DMS53 treated with DMSO at 0.1 percent for 48 hours (cell line): Measurements from ENCODE around the gene SRGAP3.

Experiments
- DNase-seq: peaks from one replicate; lab custom pipeline; 2025; ENCODE audit not compliant: unreplicated experiment; lab: John Stamatoyannopoulos, UW

The SRGAP3 gene

DNA sequence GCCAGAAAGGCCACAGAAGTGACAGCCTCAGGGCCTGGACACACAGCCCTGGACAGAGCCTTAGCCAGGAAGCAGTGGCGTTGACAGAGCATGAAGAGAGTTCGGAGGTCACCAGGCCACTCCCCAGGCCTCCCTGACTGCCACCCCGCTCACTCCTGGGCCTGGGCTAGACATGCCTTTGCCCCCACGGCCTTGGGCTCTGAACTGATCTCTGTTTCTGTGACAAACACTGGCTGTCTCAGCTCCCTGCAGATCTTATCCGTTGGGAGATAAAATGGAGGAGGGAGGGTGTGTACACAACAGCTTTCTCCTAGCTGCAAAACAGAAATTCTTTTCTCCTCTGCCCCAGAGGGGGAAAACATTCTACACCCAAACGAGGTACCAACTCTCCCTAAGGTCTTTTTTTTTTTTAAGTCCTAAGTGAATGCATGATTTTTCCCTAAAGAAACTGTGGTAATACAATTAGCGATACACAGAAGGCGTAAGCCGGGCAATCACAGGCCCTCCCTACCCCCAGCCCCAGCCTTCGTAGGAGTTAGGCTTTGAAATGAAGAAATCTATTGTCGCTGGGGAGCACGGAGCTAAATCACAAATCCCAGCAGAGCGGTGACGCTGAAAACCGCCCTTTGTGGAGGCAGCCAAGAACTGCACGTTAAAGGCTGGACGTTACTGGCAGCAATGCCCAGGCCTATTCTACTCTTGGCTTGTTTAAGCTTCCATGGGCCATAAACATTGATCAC, 45.0 kb downstream of the SRGAP3 start:
- no peak for DNase-seq

DNA sequence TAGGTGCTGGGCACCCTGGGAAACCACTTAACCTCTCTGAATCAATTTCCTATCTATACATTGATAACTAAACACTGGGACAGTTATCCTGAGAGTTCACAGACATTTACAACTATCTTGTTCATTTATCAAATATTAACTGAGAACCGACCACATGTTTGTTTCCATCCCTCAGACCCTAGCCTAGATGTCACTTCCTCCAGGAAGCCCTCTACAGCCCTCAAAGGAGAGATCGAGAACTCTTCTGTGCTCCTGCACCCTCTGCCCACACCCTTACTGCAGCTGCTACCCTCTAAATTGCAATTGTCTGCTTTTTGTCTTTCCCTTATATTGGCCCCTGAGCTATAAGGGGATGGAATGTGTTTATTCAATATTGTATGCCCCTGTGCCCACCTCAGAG, 46.1 kb downstream of the SRGAP3 start:
- no peak for DNase-seq

DNA sequence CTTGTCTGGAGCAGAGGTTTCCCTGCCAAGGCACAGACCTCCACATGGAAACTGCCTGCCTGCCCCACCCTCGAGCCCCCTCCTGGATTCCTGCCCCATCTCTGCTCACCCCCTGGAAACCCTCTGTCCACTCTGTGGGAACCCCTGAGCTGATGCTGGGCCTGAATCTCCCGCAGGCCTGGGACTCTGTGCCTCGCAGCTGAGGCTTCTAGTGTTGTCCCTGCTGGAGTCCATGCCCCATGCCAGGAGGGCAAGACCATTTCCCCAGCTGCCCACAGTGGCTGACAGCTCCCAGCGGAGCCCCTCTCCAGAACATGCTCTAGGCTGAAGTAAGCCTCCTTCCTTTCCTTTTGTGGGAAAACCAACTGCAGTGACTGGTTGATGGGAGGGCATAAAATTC, 46.9 kb downstream of the SRGAP3 start:
- no peak for DNase-seq

DNA sequence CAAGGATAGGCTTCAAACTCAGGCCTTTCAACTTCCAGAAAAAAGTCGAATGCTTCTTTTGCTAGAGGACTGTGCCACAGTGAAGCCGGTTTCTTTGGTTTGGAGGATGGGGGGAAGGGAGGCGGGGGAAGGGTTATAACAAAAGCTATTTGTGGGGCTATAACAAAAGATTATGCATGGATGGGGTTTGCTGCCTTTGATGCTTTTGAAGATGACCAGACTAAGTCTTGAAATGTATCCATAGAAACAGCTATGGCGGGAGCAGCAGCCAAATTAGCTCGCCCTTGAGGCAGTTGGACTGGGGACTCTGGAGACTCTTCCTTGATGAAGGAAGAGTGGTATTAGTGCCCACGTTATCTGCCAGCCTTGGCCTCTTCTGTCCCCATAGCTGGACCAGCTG, 47.5 kb downstream of the SRGAP3 start:
- DNase-seq: no peak

DNA sequence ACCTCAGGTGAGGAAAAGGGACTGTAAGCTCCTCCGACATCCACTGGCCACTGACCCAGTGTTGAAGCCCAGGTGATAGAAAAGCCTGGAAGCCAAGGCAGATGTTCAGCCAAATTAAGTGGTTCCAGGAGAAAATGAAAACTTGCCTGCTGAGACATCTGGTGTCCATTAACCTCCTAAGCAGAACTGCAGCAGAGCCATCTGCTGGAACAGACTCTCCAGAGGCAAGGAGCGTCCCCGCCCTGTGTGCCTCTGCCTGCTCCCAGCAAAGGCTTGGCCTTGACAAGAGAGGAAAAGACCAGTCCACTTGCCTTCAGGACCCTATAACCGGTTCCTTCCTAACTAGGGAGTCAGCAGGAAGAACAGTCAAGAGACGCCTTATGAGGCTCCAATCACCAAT, 48.2 kb downstream of the SRGAP3 start:
- no peak for DNase-seq

DNA sequence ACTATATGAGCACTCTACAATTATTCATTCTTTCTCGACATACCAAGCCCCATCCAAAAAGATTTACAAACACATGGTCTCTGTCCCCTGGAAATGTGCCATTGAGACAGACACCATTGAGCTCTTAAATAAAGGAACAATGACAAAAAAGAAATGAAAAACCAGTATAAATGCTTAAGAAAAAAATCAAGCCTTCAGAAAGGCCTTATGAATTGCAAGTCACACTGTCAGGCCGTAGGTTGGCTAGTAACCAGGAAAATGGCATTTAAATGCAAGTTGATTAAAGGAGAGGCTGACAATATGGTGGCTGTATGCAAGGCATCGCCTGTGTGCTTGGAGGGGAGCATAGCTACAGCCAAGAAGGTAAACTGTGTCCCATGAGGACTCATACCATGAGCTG, 49.7 kb downstream of the SRGAP3 start:
- no peak for DNase-seq

DNA sequence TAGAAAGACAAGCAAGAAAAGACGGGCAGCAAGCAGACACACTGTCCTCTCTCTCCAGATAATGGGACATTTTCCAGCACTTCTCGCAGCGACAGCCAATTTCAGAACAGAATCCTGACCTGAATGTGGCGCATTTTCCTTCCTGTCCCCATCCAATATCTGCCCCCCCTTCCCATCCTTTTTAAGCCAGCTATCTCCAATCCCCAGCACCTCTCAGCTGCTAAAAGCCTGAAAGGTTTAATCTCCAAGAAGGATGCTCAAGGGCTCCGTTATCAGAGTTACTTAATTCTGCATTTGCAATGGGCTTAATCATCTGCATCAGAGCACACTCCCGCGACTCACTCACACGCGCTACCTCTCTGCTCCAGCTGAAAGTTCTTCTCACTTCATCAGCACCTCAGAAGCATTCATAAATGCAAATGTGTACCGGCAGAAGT, 50.5 kb downstream of the SRGAP3 start:
- DNase-seq: no peak

DNA sequence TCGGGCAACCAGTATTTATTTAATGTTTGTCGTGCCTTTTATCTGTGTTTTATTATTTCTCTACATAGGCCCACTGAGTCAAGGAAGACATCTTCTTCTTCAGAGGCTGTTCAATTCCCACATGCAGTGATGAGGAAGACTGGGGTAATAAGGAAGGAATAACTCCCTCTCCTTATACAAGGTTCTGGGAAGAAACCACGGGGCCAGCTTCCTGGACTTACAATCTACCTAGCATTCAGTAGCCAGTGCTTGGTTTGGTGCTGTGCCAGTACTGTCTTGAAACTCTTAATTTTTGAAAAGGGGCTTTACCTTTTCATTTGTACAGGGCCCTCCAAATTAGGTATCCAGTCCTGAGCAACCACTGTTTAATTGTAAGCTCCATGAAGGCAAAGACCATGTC, 51.2 kb downstream of the SRGAP3 start:
- DNase-seq: no peak

GRCh38 chr3:9196020-9196419, 53.4 kb downstream of the SRGAP3 start:
- DNase-seq: no peak

- DNase-seq: no peak
Observed at GRCh38 chr3:9195390-9195789, 54.1 kb downstream of the SRGAP3 start.

DNA sequence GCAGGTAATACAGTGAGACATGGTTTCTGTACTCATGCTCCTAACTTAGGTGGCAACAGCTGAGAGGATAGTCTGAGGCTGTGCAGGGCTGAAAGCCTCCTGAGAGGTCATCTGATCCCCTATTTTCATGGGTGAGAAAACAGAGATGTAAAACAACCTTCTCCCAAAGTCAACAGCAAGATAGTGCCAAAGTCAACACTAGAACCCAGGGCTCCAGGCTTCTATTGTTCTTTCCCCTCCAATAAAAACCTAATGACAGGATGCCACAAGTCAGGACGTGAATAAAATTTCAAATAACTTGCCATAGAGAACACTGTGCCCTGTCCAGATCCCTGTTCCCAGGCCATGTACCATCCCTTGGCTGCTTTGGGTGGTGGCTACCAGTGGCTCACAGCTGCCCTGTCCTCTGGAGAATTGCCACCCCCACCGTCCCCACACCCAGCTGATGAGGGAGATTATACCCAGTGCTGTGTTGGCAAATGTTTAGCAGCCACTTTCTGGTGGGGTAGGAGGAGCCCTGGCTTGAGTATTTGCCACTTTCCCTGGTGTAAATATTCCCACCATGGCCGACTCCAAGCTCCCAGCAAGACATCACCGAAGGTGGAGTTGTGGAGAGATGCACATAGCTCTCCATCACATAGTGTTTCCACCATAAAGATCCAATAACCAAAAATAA, 54.8 kb downstream of the SRGAP3 start:
- DNase-seq: peak; percentile 63

- DNase-seq: no peak
Observed at GRCh38 chr3:9193633-9194195, 55.7 kb downstream of the SRGAP3 start.

DNA sequence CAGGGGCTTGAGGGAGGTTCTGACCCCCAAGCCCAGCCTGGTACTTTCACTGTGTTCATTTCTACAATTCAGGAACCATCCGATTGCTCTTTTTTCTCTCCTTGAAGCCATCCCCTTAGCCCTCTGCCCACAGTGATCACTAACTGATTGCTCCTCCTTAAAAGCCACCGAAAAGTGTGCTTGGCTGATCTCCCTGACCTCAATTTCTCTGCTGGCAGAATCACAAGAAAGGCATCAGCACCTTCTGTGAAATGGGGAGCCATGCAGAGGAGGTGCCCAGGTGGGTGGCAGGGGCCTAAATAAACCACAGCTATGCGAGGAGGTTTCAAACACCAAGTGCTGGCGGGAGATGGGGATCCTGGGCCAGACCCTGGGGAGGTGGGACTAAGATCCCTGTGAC, 56.2 kb downstream of the SRGAP3 start:
- DNase-seq: no peak

GRCh38 chr3:9192248-9193025, 57.0 kb downstream of the SRGAP3 start:
- no peak for DNase-seq

DNA sequence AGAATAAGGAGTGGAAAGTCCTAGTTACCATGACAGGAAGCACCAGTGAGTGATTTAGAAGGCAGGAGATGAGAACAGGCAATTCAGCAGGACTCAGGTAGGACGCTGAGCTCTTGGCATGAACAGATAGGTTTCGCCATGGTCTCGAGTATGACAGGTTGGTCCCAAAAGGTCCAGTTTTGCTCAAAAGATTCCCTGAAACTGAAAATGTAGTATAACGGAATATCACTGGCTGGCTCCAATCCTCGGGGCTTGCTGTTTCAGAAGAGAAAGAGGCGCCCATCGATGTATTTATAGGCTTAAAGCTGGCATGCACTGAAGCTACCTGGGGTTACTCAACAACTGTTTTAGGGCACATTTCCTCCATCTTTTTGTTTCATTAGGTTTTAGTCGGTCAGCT, 59.2 kb downstream of the SRGAP3 start:
- no peak for DNase-seq

GRCh38 chr3:9188583-9188982, 60.9 kb downstream of the SRGAP3 start:
- no peak for DNase-seq

- DNase-seq: no peak
Observed at GRCh38 chr3:9185701-9186100, 63.7 kb downstream of the SRGAP3 start.

GRCh38 chr3:9185046-9185445, 64.4 kb downstream of the SRGAP3 start:
- DNase-seq: no peak

- DNase-seq: no peak
Observed at GRCh38 chr3:9184461-9184835, 65.0 kb downstream of the SRGAP3 start.

DNA sequence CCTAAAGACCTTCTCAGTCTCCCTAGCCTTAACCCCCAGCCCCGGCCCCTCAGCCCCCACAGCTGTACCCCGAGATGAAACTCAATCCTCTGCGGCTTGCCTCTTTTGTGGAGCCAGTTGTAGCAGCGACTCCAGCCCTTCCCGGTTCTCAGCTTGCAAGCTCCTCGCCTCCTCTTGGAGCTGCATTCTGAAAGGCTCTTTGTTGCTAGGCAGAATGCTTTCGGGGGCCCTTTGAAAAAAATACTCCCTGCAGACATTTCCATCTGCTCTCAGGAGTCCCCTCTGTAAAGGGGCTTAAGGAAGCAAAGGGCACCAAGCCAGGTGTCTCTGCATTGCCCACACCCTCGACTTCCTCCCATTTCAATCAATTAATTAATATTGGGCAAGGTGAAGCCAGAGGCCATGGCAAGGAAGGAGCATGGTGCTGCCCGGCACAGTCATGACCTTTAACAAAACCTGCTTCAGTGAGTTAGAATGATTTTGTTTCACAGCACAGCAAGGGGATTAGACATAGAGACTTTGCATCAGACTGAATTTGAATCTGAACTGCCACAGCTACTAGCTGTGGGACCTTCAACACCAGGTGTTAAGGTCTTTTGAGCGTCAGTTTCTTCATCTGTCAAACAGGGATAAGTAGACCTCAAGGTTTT, 65.5 kb downstream of the SRGAP3 start:
- DNase-seq: no peak

- DNase-seq: no peak
Observed at GRCh38 chr3:9183011-9183410, 66.4 kb downstream of the SRGAP3 start.
